KMS-11 (cell line): Measurements from ENCODE around the gene TMPRSS2.

Source experiments
- H2AFZ ChIP-seq: fragments of 200-600 bp; sonication (generic); 2 replicates; pipeline ENCODE4 v1.6.1; 2016; ENCODE audit warnings: antibody characterized with exemption, mixed run types, low read depth
- H3K27ac ChIP-seq: fragments of 200-600 bp; sonication (generic); 2 replicates; pipeline ENCODE4 v1.6.1; 2016; ENCODE audit warnings: mild to moderate bottlenecking, mixed run types
- H3K27me3 ChIP-seq: fragments of 200-600 bp; sonication (generic); 2 replicates; pipeline ENCODE4 v1.6.1; 2017; ENCODE audit warnings: mild to moderate bottlenecking, low read depth, mixed run types, moderate library complexity; ENCODE audit not compliant: insufficient read depth
- H3K36me3 ChIP-seq: fragments of 200-600 bp; sonication (generic); 2 replicates; pipeline ENCODE4 v1.6.1; 2017; ENCODE audit warnings: mild to moderate bottlenecking, mixed run types; ENCODE audit not compliant: insufficient read depth
- H3K4me1 ChIP-seq: fragments of 200-600 bp; sonication (generic); 2 replicates; pipeline ENCODE4 v1.6.1; 2016; ENCODE audit warnings: mild to moderate bottlenecking, low read depth, mixed run types; ENCODE audit not compliant: poor library complexity, severe bottlenecking
- H3K4me2 ChIP-seq: fragments of 200-600 bp; sonication (generic); 2 replicates; pipeline ENCODE4 v1.7.0; 2016; ENCODE audit warnings: mild to moderate bottlenecking, mixed run types
- H3K4me3 ChIP-seq: fragments of 200-600 bp; sonication (generic); IDR thresholded peaks from 2 replicates; pipeline ENCODE4 v1.6.1; 2017; ENCODE audit warnings: low read depth, low read length, mixed read lengths; ENCODE audit not compliant: insufficient read depth
- H3K79me2 ChIP-seq: fragments of 200-600 bp; sonication (generic); 2 replicates; pipeline ENCODE4 v1.6.1; 2016; ENCODE audit warnings: low read depth, mixed run types; ENCODE audit not compliant: insufficient read depth
- H3K9ac ChIP-seq: fragments of 200-600 bp; sonication (generic); 2 replicates; pipeline ENCODE4 v1.6.1; 2016; ENCODE audit warnings: mild to moderate bottlenecking, mixed run types
- H4K20me1 ChIP-seq: fragments of 200-600 bp; sonication (generic); 2 replicates; pipeline ENCODE4 v1.6.1; 2016; ENCODE audit warnings: mild to moderate bottlenecking, mixed run types; ENCODE audit not compliant: insufficient read depth
- CTCF ChIP-seq: fragments of 200-600 bp; sonication (generic); conservative IDR thresholded peaks from 2 replicates; pipeline ENCODE4 v1.6.1; 2017; ENCODE audit warnings: low read depth, mild to moderate bottlenecking, antibody characterized with exemption, low read length, moderate library complexity, mixed read lengths

TMPRSS2 gene

GRCh38 chr21:41470054-41470453 is 37.9 kb downstream of the TMPRSS2 start:
- Histone ChIP-seq H3K4me3 (no peak overlapping the region), H3K79me2 (no peaks in the 10 kb centered on the region), H3K4me2 (no peak overlapping the region), H4K20me1 (no peaks in the 10 kb centered on the region), H3K36me3 (no peaks in the 10 kb centered on the region), H2AFZ (no peak overlapping the region), H3K4me1 (no peaks in the 10 kb centered on the region), H3K27me3 (no peaks in the 10 kb centered on the region), H3K27ac (no peak overlapping the region), H3K9ac (no peak overlapping the region)
- TF ChIP-seq CTCF: no peak

- H3K27ac ChIP-seq: no peak overlapping the region
- no peaks in the 10 kb centered on the region for H3K36me3 ChIP-seq
- no peak overlapping the region for H2AFZ ChIP-seq
- H3K4me3 ChIP-seq: no peak overlapping the region
- no peaks in the 10 kb centered on the region for H3K27me3 ChIP-seq
- no peaks in the 10 kb centered on the region for H4K20me1 ChIP-seq
- no peak overlapping the region for H3K9ac ChIP-seq
- no peak overlapping the region for H3K4me2 ChIP-seq
- H3K79me2 ChIP-seq: no peaks in the 10 kb centered on the region
- no peaks in the 10 kb centered on the region for H3K4me1 ChIP-seq
- no peak for TF ChIP-seq CTCF
Observed at GRCh38 chr21:41466024-41466820, 41.7 kb downstream of the TMPRSS2 start.

DNA sequence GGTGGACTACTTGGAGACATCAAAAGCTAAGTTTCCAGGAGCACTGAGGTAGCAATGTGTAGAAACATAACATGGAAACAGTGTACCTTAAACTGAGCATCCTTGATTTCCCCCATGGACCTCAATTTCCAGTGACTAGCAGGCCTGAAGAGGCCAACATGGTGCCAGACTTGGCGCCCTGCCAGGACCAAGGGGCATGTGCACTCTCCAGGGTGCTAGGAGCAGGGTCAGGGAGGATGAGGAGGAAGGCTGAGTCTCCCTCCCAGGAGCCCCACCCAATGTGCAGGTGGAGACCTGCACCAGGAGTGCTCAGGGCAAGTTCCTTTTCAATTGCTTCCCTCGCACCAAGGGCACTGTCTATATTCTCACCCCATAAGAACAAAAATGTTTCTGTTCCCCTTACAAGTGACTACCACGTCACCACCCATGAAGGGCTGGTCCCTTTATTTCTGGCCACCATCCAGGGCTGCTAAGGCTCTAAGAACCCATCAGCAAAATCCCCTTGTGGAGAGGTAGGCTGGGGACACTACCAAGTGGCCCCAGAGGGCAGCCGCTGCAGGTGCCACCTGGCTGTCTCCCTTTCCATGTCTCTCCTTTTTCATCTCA is 42.7 kb downstream of the TMPRSS2 start:
- no peak for TF ChIP-seq CTCF
- no peaks in the 10 kb centered on the region for H3K36me3 ChIP-seq
- no peaks in the 10 kb centered on the region for H4K20me1 ChIP-seq
- no peak overlapping the region for H3K4me2 ChIP-seq
- H3K4me1 ChIP-seq: no peaks in the 10 kb centered on the region
- no peaks in the 10 kb centered on the region for H3K79me2 ChIP-seq
- H2AFZ ChIP-seq: no peak overlapping the region
- H3K9ac ChIP-seq: no peak overlapping the region
- no peak overlapping the region for H3K4me3 ChIP-seq
- H3K27ac ChIP-seq: no peak overlapping the region
- no peaks in the 10 kb centered on the region for H3K27me3 ChIP-seq

DNA sequence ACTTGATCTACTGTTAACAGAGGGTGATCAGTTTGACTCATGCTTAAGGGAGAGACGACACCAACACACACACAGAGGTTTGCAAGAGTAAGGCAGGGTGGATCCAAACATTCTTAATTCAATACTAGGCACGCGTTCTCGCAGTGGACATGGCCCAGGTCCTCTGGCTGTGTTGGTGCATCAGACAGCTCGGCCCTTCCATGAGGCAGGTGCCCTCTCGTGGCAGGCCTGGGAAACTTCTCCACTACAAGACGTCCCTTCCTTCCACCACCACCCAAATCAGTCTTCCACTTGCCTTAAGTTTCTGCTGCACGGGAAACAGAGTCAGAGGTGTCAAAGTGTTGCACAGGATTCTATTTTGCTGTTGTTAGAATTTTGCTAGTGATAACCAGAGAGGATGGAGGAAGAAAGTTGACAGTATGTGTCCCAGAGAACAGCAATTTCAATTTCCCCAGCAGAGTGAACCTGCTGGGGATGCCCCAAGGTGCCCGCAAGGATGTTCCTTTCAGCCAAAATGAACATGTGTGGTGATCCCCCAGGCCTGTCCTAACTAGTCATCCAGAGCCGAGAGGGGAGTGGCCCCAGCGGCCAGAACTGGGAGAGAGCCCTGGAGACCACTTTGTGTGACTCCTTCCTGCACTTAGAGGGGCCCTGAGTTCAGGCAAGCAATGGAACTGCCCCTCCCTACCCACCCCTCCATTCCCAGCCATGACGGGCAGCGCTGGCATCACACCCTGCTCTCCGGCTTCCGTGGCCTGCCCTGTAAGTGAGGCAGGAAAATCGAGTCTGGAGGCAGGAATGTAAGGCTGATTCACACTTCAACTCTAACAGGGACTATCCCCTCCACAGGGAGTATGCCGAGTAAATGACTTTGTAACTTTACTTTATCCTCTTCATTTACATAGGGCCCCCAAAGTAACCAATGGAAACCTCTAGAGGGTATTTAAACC is 47.1 kb downstream of the TMPRSS2 start:
- Histone ChIP-seq H3K4me3 (no peak overlapping the region), H3K4me2 (no peak overlapping the region)

More for the DNA sequence above, 47.1 kb downstream of the TMPRSS2 start:
- Histone ChIP-seq H3K27me3 (no peaks in the 10 kb centered on the region), H3K9ac (no peak overlapping the region), H3K27ac (no peak overlapping the region), H3K36me3 (no peaks in the 10 kb centered on the region), H2AFZ (no peak overlapping the region), H3K4me1 (no peaks in the 10 kb centered on the region), H4K20me1 (no peaks in the 10 kb centered on the region), H3K79me2 (no peaks in the 10 kb centered on the region)
- TF ChIP-seq CTCF: peak; percentile 64
